Prostate gland (tissue), 2 donors: Measurements from ENCODE around the gene RNF126.

Experiments
- POLR2AphosphoS5 ChIP-seq: sonication (generic); formaldehyde crosslinking; IDR thresholded peaks from one replicate; pipeline ENCODE4 v1.6.1; 2017; ENCODE audit warnings: antibody characterized with exemption
- TF ChIP-seq, protein P1 (sequence below), 4 experiments: fragments of 200-600 bp in 2 of 4; fragments of 450-650 bp in 2 of 4; sonication (generic) in 2 of 4; IDR thresholded peaks; 1 replicate in 3 of 4; 2 replicates in 1 of 4; pipeline ENCODE4 v1.5.1; 2016 to 2019; ENCODE audit warnings: antibody characterized with exemption in 4 of 4, mild to moderate bottlenecking in 2 of 4, moderate library complexity in 2 of 4

GRCh38 chr19:690203-690602 is 27.2 kb upstream of the RNF126 start:
- TF ChIP-seq, protein P1, sequence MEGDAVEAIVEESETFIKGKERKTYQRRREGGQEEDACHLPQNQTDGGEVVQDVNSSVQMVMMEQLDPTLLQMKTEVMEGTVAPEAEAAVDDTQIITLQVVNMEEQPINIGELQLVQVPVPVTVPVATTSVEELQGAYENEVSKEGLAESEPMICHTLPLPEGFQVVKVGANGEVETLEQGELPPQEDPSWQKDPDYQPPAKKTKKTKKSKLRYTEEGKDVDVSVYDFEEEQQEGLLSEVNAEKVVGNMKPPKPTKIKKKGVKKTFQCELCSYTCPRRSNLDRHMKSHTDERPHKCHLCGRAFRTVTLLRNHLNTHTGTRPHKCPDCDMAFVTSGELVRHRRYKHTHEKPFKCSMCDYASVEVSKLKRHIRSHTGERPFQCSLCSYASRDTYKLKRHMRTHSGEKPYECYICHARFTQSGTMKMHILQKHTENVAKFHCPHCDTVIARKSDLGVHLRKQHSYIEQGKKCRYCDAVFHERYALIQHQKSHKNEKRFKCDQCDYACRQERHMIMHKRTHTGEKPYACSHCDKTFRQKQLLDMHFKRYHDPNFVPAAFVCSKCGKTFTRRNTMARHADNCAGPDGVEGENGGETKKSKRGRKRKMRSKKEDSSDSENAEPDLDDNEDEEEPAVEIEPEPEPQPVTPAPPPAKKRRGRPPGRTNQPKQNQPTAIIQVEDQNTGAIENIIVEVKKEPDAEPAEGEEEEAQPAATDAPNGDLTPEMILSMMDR (IDR thresholded peaks at IDR 0.05) = no peak
- TF ChIP-seq POLR2AphosphoS5 = no peak
